Activated T-cell treated with anti-CD3 and anti-CD28 coated beads, Interleukin-2, amount 50 U/mL, for 24 hours (primary cell): Measurements from ENCODE around the gene RALGAPA2.

Experiments
- DNase-seq: peaks from one replicate; pipeline ENCODE4 v3.0.0-alpha.2; 2020
- H3K27ac Mint-ChIP-seq: 2 replicates; pipeline ENCODE4 v1.8.0; 2020; ENCODE audit warnings: mild to moderate bottlenecking, mixed read lengths
- H3K27me3 Mint-ChIP-seq: 2 replicates; pipeline ENCODE4 v1.8.0; 2020; ENCODE audit warnings: mixed read lengths
- H3K36me3 Mint-ChIP-seq: 2 replicates; pipeline ENCODE4 v1.8.0; 2020; ENCODE audit warnings: low read depth, mixed read lengths
- H3K4me1 Mint-ChIP-seq: 2 replicates; pipeline ENCODE4 v1.8.0; 2020; ENCODE audit warnings: low read depth, mixed read lengths
- H3K4me3 Mint-ChIP-seq: 2 replicates; pipeline ENCODE4 v1.8.0; 2020; ENCODE audit warnings: mild to moderate bottlenecking, moderate library complexity, mixed read lengths
- H3K9me3 Mint-ChIP-seq: 2 replicates; pipeline ENCODE4 v1.8.0; 2020; ENCODE audit warnings: mixed read lengths

RALGAPA2 gene

GRCh38 chr20:20454850-20455627, 257.4 kb downstream of the RALGAPA2 start:
- peak overlapping the region; percentile 13 for H3K4me3 Mint-ChIP-seq
- peak overlapping the region; percentile 13 for H3K27ac Mint-ChIP-seq
- H3K9me3 Mint-ChIP-seq = no peaks in the 10 kb centered on the region
- H3K4me1 Mint-ChIP-seq = peaks cover 63% of the 10 kb centered on the region
- no peaks in the 10 kb centered on the region for H3K27me3 Mint-ChIP-seq
- no peak for DNase-seq
- H3K36me3 Mint-ChIP-seq = peaks cover 68% of the 10 kb centered on the region

- H3K4me1 Mint-ChIP-seq = peaks cover 63% of the 10 kb centered on the region
- H3K4me3 Mint-ChIP-seq = peak overlapping the region; percentile 79
- H3K36me3 Mint-ChIP-seq = peaks cover 61% of the 10 kb centered on the region
- no peaks in the 10 kb centered on the region for H3K27me3 Mint-ChIP-seq
- DNase-seq = no peak
- H3K27ac Mint-ChIP-seq = peak overlapping the region; percentile 57
- H3K9me3 Mint-ChIP-seq = no peaks in the 10 kb centered on the region
Observed at GRCh38 chr20:20454367-20454766, 258.1 kb downstream of the RALGAPA2 start.

DNA sequence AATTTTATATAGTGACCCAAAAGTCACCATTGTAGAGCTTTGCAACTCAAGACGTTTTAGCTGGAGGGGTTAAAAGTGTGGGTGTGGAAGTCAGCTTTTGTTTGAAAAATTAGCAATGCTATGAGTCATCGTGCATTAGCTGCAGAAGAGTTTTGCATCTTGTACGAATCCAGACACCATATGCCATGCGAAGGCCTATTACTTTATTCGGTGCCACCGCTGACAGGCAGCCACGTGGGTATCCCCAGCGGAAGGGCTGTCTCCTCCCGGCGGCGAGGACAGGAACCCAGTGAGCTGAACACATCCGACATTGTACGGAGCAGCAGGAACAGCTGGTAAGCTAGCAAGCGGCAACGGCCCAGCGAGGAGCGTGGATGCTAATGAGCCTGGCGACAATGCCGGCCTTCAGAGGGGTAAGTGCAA, 260.2 kb downstream of the RALGAPA2 start:
- H3K4me3 Mint-ChIP-seq = peak overlapping the region; percentile 79
- H3K9me3 Mint-ChIP-seq = no peaks in the 10 kb centered on the region
- peak; percentile 74 for DNase-seq
- peaks cover 48% of the 10 kb centered on the region for H3K36me3 Mint-ChIP-seq
- H3K27me3 Mint-ChIP-seq = no peaks in the 10 kb centered on the region
- H3K27ac Mint-ChIP-seq = peak overlapping the region; percentile 88
- H3K4me1 Mint-ChIP-seq = peaks cover 55% of the 10 kb centered on the region

DNA sequence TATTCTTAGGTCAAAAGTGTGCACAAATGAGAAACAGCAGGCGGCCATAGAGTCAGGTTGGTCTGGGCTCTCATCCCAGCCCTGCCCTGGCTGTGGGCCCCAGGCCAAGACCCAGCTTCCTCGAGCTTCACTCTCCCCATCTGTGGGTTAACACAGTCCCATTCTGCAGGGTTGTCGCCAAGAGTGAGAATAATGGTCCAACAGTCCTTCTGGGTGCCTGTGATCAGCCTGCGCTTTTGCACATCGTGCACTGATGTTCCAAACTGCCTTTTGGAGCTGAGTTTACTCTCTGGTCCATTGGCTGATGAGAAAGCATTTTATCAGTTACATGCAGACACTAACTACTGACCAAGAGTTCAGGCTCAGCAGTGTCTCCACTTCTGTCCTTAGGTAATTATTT, 261.9 kb downstream of the RALGAPA2 start:
- H3K27ac Mint-ChIP-seq = no peak overlapping the region
- H3K4me3 Mint-ChIP-seq = no peak overlapping the region
- no peak for DNase-seq
- H3K9me3 Mint-ChIP-seq = no peaks in the 10 kb centered on the region
- H3K27me3 Mint-ChIP-seq = no peaks in the 10 kb centered on the region
- peaks cover 31% of the 10 kb centered on the region for H3K36me3 Mint-ChIP-seq
- peaks cover 39% of the 10 kb centered on the region for H3K4me1 Mint-ChIP-seq

DNA sequence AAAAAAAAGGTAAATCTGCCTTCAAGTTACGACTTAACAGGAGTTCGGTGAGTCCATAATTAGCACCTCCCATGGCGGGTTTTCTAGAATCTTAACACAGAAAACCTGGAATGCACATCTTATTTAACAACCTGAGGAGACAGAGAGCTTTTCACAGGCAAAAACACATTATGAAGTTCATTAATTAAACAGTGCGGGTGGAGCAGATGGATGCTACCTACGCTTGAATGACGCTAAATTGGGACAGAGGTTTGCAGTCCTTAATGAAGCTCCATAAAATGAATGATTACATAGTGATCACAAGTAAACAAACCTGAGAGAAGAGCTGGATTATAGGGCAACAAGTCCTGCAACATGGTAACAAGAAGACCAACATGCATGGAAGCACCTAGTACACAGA, 263.6 kb downstream of the RALGAPA2 start:
- no peaks in the 10 kb centered on the region for H3K27me3 Mint-ChIP-seq
- H3K4me1 Mint-ChIP-seq = peaks cover 24% of the 10 kb centered on the region
- H3K27ac Mint-ChIP-seq = no peak overlapping the region
- no peaks in the 10 kb centered on the region for H3K9me3 Mint-ChIP-seq
- no peak overlapping the region for H3K4me3 Mint-ChIP-seq
- no peak for DNase-seq
- peaks cover 16% of the 10 kb centered on the region for H3K36me3 Mint-ChIP-seq

- Mint-ChIP-seq H3K9me3 (no peaks in the 10 kb centered on the region), H3K4me3 (no peak overlapping the region), H3K27me3 (no peaks in the 10 kb centered on the region), H3K36me3 (peaks cover 3% of the 10 kb centered on the region), H3K4me1 (peaks cover 8% of the 10 kb centered on the region), H3K27ac (no peak overlapping the region)
- no peak for DNase-seq
Observed at GRCh38 chr20:20447196-20447595, 265.2 kb downstream of the RALGAPA2 start.

DNA sequence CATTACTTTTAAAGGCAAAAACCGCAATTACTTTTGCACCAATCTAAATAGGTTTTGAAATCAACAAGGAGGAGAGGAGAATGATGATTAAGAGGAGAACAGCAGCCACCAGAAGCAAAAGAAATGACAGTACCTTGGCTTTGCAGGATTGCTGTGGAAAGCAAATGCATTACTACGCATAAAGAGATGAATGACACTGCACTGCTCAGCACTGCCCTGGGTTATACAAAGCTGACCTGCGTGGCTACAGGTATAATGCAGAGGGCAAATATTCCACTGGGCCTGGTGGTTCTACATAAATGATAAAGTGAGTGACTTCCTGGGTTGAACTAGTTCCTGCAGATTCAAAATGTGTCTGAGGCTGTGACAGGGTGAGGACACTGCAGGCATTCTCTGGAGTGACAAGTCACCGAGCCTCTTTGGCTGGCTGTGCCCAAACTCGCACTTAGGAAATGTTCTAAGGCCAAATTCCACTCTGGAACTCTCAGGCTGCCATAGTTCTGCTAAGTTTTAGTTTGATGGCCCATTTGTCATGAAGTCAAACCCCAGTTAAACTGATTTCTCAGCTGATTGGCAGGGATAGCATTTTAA, 265.9 kb downstream of the RALGAPA2 start:
- no peak overlapping the region for H3K4me3 Mint-ChIP-seq
- no peak overlapping the region for H3K27ac Mint-ChIP-seq
- no peaks in the 10 kb centered on the region for H3K27me3 Mint-ChIP-seq
- H3K4me1 Mint-ChIP-seq = peaks cover 5% of the 10 kb centered on the region
- H3K36me3 Mint-ChIP-seq = peaks cover 2% of the 10 kb centered on the region
- H3K9me3 Mint-ChIP-seq = no peaks in the 10 kb centered on the region
- no peak for DNase-seq

GRCh38 chr20:20446001-20446400, 266.4 kb downstream of the RALGAPA2 start:
- H3K4me1 Mint-ChIP-seq = peaks cover 5% of the 10 kb centered on the region
- H3K27ac Mint-ChIP-seq = no peak overlapping the region
- no peaks in the 10 kb centered on the region for H3K9me3 Mint-ChIP-seq
- H3K4me3 Mint-ChIP-seq = no peak overlapping the region
- no peaks in the 10 kb centered on the region for H3K27me3 Mint-ChIP-seq
- no peak for DNase-seq
- peaks cover 7% of the 10 kb centered on the region for H3K36me3 Mint-ChIP-seq

DNA sequence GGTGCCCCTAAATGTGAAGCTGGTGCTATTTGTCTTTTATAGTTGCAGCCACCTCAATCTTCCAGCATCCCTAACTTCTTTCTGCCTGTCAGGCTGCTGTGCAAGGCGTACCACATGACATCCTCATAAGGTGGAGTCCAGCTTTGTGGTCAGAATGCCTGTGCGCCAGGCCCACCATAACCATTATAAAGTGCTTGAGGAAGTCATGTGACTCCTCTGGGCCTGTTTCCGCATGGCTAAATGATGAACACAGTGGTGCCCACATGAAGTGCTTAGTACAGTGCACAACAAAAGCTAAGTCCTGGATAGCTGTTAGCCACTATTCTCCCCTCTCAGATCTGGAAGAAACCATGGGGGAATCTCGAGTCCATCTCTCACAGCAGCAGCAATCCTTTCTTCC, 268.9 kb downstream of the RALGAPA2 start:
- no peaks in the 10 kb centered on the region for H3K4me1 Mint-ChIP-seq
- no peak for DNase-seq
- no peak overlapping the region for H3K4me3 Mint-ChIP-seq
- H3K36me3 Mint-ChIP-seq = peaks cover 17% of the 10 kb centered on the region
- H3K27ac Mint-ChIP-seq = no peak overlapping the region
- no peaks in the 10 kb centered on the region for H3K9me3 Mint-ChIP-seq
- no peaks in the 10 kb centered on the region for H3K27me3 Mint-ChIP-seq

- Mint-ChIP-seq H3K36me3 (peaks cover 23% of the 10 kb centered on the region), H3K9me3 (no peaks in the 10 kb centered on the region), H3K27ac (no peak overlapping the region), H3K4me1 (no peaks in the 10 kb centered on the region), H3K4me3 (no peak overlapping the region), H3K27me3 (no peaks in the 10 kb centered on the region)
- no peak for DNase-seq
Observed at GRCh38 chr20:20442466-20442865, 270.0 kb downstream of the RALGAPA2 start.

DNA sequence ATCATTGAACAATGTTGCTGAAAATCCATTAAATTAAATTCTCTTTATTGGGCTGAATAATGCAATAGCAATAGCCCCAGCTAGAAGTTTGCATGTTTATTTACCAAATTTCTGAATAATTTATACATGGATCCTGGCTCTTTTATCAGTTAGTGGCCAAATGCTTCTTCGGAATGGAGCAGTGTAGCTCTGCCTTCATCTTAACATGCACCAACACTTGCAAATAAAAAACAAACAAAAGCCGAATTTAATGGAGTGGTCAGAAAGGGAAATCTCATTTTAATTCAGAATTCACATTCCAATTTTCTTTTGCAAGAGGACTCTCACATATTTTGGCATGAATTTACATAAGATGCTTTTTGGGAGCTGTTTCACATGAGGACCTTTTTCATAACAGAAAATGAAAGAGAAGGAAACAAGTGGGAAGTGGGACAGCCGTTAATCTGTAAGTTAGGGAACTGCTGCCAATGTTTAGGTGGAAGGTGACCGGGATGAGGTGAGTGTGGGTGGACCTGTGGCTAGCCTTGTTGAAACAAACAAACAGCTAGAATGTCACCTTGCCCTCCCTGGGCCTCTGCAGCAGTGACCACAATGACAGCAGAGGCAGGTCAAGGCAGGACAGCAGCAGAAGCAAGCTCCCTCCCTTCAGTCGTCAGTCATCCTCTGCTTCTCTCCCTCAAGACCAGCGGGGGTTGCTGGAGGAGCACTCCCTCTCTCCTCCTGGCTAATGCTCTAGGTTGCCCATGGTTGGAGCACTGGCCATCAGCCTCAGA, 271.4 kb downstream of the RALGAPA2 start:
- Mint-ChIP-seq H3K9me3 (no peaks in the 10 kb centered on the region), H3K4me1 (no peaks in the 10 kb centered on the region), H3K27ac (no peak overlapping the region), H3K27me3 (no peaks in the 10 kb centered on the region), H3K36me3 (peaks cover 33% of the 10 kb centered on the region), H3K4me3 (no peak overlapping the region)
- no peak for DNase-seq

GRCh38 chr20:20440481-20440880, 272.0 kb downstream of the RALGAPA2 start:
- Mint-ChIP-seq H3K27me3 (no peaks in the 10 kb centered on the region), H3K36me3 (peaks cover 33% of the 10 kb centered on the region), H3K27ac (no peak overlapping the region), H3K9me3 (no peaks in the 10 kb centered on the region), H3K4me1 (no peaks in the 10 kb centered on the region), H3K4me3 (no peak overlapping the region)
- DNase-seq = no peak

DNA sequence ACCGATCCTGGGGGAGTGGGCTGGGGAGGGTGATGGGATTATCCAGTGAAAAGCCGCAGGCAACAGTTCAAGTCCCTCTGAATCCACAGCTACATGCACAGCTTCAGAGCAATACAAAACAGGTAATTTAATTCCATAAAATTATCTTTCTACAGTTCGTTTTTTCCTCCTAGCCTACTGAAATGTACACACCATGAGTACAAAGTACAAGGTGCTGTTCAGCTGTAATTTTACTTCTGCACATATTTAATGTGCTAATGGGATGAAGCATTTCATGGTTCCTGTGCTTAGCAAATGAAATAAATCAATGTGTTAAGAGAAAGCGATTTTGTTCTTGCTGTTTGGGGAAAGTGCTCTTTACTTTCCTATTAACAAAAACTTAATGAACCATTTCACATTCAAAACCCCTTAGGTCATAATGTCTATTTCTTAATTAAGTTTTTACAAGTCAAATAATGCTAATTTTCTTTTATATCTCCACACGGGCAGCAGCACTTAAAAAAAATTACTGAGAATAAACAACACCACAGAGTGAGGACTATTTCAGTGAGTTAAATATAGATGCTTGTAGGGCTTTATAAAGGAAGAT, 272.7 kb downstream of the RALGAPA2 start:
- Mint-ChIP-seq H3K36me3 (peaks cover 34% of the 10 kb centered on the region), H3K4me3 (no peak overlapping the region), H3K27me3 (no peaks in the 10 kb centered on the region), H3K9me3 (no peaks in the 10 kb centered on the region), H3K4me1 (no peaks in the 10 kb centered on the region), H3K27ac (no peak overlapping the region)
- no peak for DNase-seq

GRCh38 chr20:20437314-20437713, 275.1 kb downstream of the RALGAPA2 start:
- H3K27ac Mint-ChIP-seq = no peak overlapping the region
- no peaks in the 10 kb centered on the region for H3K27me3 Mint-ChIP-seq
- H3K4me1 Mint-ChIP-seq = no peaks in the 10 kb centered on the region
- H3K9me3 Mint-ChIP-seq = no peaks in the 10 kb centered on the region
- peaks cover 35% of the 10 kb centered on the region for H3K36me3 Mint-ChIP-seq
- DNase-seq = no peak
- no peak overlapping the region for H3K4me3 Mint-ChIP-seq
